ENCODE measurements around the gene HECA. TPM values are rescaled to one million over a fixed set of nuclear protein-coding genes. Genes with fewer than 3 reads are reported as not detected.

The HECA gene, protein sequence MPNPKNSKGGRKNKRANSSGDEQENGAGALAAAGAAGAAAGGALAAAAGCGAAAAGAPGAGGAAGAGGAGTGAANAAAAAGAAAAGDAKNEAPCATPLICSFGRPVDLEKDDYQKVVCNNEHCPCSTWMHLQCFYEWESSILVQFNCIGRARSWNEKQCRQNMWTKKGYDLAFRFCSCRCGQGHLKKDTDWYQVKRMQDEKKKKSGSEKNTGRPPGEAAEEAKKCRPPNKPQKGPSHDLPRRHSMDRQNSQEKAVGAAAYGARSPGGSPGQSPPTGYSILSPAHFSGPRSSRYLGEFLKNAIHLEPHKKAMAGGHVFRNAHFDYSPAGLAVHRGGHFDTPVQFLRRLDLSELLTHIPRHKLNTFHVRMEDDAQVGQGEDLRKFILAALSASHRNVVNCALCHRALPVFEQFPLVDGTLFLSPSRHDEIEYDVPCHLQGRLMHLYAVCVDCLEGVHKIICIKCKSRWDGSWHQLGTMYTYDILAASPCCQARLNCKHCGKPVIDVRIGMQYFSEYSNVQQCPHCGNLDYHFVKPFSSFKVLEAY
- total RNA-seq (100 to 1,000 TPM; 203 to 207 TPM), total RNA-seq (169 to 1,005 (median 462) reads per million in 172 experiments)
- 98.1 TPM for polyA plus RNA-seq (2013, experiment 1 of 2)
- polyA plus RNA-seq (2013, experiment 2 of 2) = 116 TPM

DNA sequence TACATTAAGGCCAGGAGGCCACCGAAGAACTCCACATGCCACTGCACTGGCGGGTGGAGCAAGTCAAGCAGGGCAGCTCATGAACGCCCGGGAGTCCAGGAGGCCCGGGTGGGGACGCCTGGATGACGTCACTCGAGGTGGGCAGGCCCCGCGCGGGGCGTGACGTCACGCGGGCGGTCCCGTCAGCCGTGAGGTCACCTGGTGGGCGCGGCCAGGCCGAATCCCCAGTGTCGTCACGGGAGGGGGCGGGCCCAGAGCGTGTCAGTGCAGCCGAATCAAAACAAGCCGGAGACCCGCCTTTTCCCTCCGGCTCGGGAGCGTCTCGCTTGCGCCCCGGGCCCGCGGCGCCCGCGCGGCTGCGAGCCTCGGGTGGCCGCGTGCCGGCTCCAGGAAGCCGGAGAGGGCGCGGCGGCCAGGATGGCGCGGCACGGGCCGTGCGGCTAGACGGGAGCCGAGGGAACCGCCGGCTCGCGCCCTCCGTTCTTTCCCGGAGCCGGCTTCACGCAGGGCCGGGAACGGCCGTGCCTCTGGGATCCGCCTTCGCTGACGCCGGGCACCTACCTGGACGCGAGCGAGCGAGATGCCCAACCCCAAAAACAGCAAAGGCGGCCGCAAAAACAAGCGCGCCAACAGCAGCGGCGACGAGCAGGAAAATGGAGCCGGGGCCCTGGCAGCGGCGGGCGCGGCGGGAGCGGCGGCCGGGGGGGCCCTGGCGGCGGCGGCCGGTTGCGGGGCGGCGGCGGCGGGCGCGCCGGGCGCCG, at the start of gene HECA:
TSS of gene HECA (plus strand) at position 264 of the 761 bp plus-strand sequence. CDS start at position 581, 317 bp downstream.
- Mint-ChIP-seq H3K9me3 (no peaks in the 10 kb centered on the region), H3K27ac (peak within 1 kb of the TSS; percentile 97), H3K4me3 (peak within 1 kb of the TSS; percentile 90), H3K27me3 (no peaks in the 10 kb centered on the region), H3K4me1 (ENCODE audit: low read depth) (peaks cover 77% of the 10 kb centered on the region), H3K36me3 (ENCODE audit: low read depth) (peaks cover 51% of the 10 kb centered on the region)
- Histone ChIP-seq H3K9me3 (ENCODE audit: control insufficient read depth in 1 of 2, insufficient read depth in 1 of 2, low read length in 2 of 2) (no peaks in the 10 kb centered on the region), H3K4me1 (ENCODE audit: insufficient read depth, low read length) (peaks cover 46% of the 10 kb centered on the region), H3K27me3 (ENCODE audit: control insufficient read depth in 1 of 2, insufficient read depth in 2 of 2, low read length in 2 of 2) (no peaks in the 10 kb centered on the region), H3K36me3 (ENCODE audit: insufficient read depth, low read length) (no peaks in the 10 kb centered on the region), H3K4me3 (ENCODE audit: low read length) (peak within 1 kb of the TSS; percentile 72), H3K27ac (ENCODE audit: low read depth in 1 of 2, low read length in 2 of 2) (peak within 1 kb of the TSS; percentile 94 to 95)
- DNase-seq (peak; percentile 97 to 100 (median 99)), ATAC-seq (ENCODE audit: poor library complexity) (peak; percentile 78)
- intact Hi-C loops (cut with DNase I, micrococcal nuclease) = loop anchor here (1.0 to 10.0 kb wide), 4 partner anchors 9 to 150 kb away; partner anchors contain the start of genes REPS1 (in 2 of the 2) and ABRACL (in 1 of the 2)
- ChIA-PET CTCF (interaction anchor here (1.0 to 2.3 kb wide), 5 partner anchors 9 to 25 kb away, joined by 3 to 13 read pairs (median 4); no protein-coding TSS in a partner anchor), POLR2A (interaction anchor here (1.0 to 5.0 kb wide), 15 partner anchors 8 to 239 kb away, joined by 3 to 57 read pairs (median 6); partner anchors contain the start of genes ABRACL, CITED2 and TXLNB)
- TF ChIP-seq CTCF (IDR thresholded peaks at IDR 0.05) = no peak

GRCh38 chr6:139091826-139092225, 43.1 kb upstream of the HECA start:
- Mint-ChIP-seq H3K36me3 (ENCODE audit: low read depth) (no peaks in the 10 kb centered on the region), H3K4me3 (no peak overlapping the region), H3K9me3 (peaks cover 2% of the 10 kb centered on the region), H3K4me1 (ENCODE audit: low read depth) (peaks cover 4% of the 10 kb centered on the region), H3K27me3 (no peaks in the 10 kb centered on the region), H3K27ac (no peak overlapping the region)
- Histone ChIP-seq H3K4me3 (ENCODE audit: low read length) (no peak overlapping the region), H3K27ac (ENCODE audit: low read depth in 1 of 2, low read length in 2 of 2) (no peak overlapping the region), H3K9me3 (ENCODE audit: control insufficient read depth in 1 of 2, insufficient read depth in 1 of 2, low read length in 2 of 2) (peaks cover 0 to 9% of the 10 kb centered on the region in 2 experiments), H3K36me3 (ENCODE audit: insufficient read depth, low read length) (no peaks in the 10 kb centered on the region), H3K4me1 (ENCODE audit: insufficient read depth, low read length) (peaks cover 7% of the 10 kb centered on the region), H3K27me3 (ENCODE audit: control insufficient read depth in 1 of 2, insufficient read depth in 2 of 2, low read length in 2 of 2) (no peaks in the 10 kb centered on the region)
- DNase-seq = no peak
- no peak for ATAC-seq (ENCODE audit: poor library complexity)
- intact Hi-C loops (cut with DNase I, micrococcal nuclease) = no loop called here
- ChIA-PET CTCF (interaction anchor here (1.3 kb wide), 1 partner anchor 13 kb away, joined by 3 read pairs; no protein-coding TSS in a partner anchor), POLR2A (no interaction called here)
- TF ChIP-seq CTCF (IDR thresholded peaks at IDR 0.05) = no peak

GRCh38 chr6:139099984-139100383, 34.9 kb upstream of the HECA start:
- no peaks in the 10 kb centered on the region for H3K27me3 Mint-ChIP-seq
- intact Hi-C loops (cut with DNase I, micrococcal nuclease) = no loop called here
- no peak overlapping the region for H3K4me3 ChIP-seq (ENCODE audit: low read length)
- no peaks in the 10 kb centered on the region for H3K27me3 ChIP-seq (ENCODE audit: control insufficient read depth in 1 of 2, insufficient read depth in 2 of 2, low read length in 2 of 2)
- H3K4me1 Mint-ChIP-seq (ENCODE audit: low read depth) = peaks cover 7% of the 10 kb centered on the region
- no peak overlapping the region for H3K4me3 Mint-ChIP-seq
- H3K9me3 ChIP-seq (ENCODE audit: control insufficient read depth in 1 of 2, insufficient read depth in 1 of 2, low read length in 2 of 2) = no peaks in the 10 kb centered on the region
- TF ChIP-seq CTCF (IDR thresholded peaks at IDR 0.05) = no peak
- ChIA-PET POLR2A (no interaction called here), CTCF (no interaction called here)
- no peaks in the 10 kb centered on the region for H3K36me3 ChIP-seq (ENCODE audit: insufficient read depth, low read length)
- ATAC-seq (ENCODE audit: poor library complexity) = no peak
- no peak for DNase-seq
- no peaks in the 10 kb centered on the region for H3K36me3 Mint-ChIP-seq (ENCODE audit: low read depth)
- no peaks in the 10 kb centered on the region for H3K9me3 Mint-ChIP-seq
- H3K27ac ChIP-seq (ENCODE audit: low read depth in 1 of 2, low read length in 2 of 2) = no peak overlapping the region
- H3K27ac Mint-ChIP-seq = no peak overlapping the region
- no peaks in the 10 kb centered on the region for H3K4me1 ChIP-seq (ENCODE audit: insufficient read depth, low read length)

All from CD4-positive, alpha-beta T cell (primary cell).